PC-3 (cell line): ENCODE results near the gene EXOC7. TPM values are rescaled to one million over a fixed set of nuclear protein-coding genes. Genes with fewer than 3 reads are reported as not detected.

ENCODE experiments used
- ATAC-seq: fragments of 200-7000 bp; cut with Tn5 transposase; 2 replicates; pipeline ENCODE4 v1.9.1; 2020; ENCODE audit warnings: mild to moderate bottlenecking, moderate library complexity
- BruUV-seq: library from RNA; stranded (reverse); fragments of 400-500 nt; replicated peaks from 2 replicates; lab custom pipeline; 2021; lab: Mats Ljungman, UMichigan
- CTCF ChIA-PET: fragments of 300-600 bp; sonication (Branson Sonifier 250); formaldehyde crosslinking; loops from one replicate; lab custom pipeline; 2022; ENCODE audit warnings: antibody characterized with exemption; lab: Charles Lee
- POLR2A ChIA-PET: fragments of 300-600 bp; sonication (Branson Sonifier 250); formaldehyde crosslinking; loops from one replicate; lab custom pipeline; 2022; ENCODE audit warnings: antibody characterized with exemption; ENCODE audit not compliant: unreplicated experiment; lab: Charles Lee
- DNase-seq: peaks from one replicate; pipeline ENCODE4 v3.0.0-alpha.2; 2015
- H2AFZ ChIP-seq: fragments of 300-600 bp; sonication (generic); 2 replicates; pipeline ENCODE4 v1.6.0; 2016; ENCODE audit warnings: antibody characterized with exemption, low read length
- H3F3A ChIP-seq: fragments of 300-600 bp; sonication (generic); one replicate; pipeline ENCODE4 v1.6.0; 2017; ENCODE audit warnings: antibody characterized with exemption, low read length, control low read depth, mild to moderate bottlenecking; ENCODE audit not compliant: unreplicated experiment
- H3K27ac ChIP-seq: fragments of 300-600 bp; sonication (generic); 2 replicates; pipeline ENCODE4 v1.5.1; 2016; ENCODE audit warnings: mild to moderate bottlenecking, low read length
- H3K27me3 ChIP-seq: fragments of 300-600 bp; sonication (generic); 2 replicates; pipeline ENCODE4 v1.6.1; 2016; ENCODE audit warnings: low read length, mixed read lengths
- H3K36me3 ChIP-seq: fragments of 300-600 bp; sonication (generic); 2 replicates; pipeline ENCODE4 v1.6.1; 2016; ENCODE audit warnings: low read depth, mixed run types, low read length, mixed read lengths
- H3K4me1 ChIP-seq: fragments of 300-600 bp; sonication (generic); 2 replicates; pipeline ENCODE4 v1.5.1; 2016; ENCODE audit warnings: low read length; ENCODE audit not compliant: insufficient read depth
- H3K4me2 ChIP-seq: fragments of 300-600 bp; sonication (generic); 2 replicates; pipeline ENCODE4 v1.6.0; 2016; ENCODE audit warnings: low read length
- H3K4me3 ChIP-seq: fragments of 300-600 bp; sonication (generic); 2 replicates; pipeline ENCODE4 v1.5.1; 2016; ENCODE audit warnings: mild to moderate bottlenecking, low read length, mixed read lengths
- H3K79me2 ChIP-seq: fragments of 300-600 bp; sonication (generic); 2 replicates; pipeline ENCODE4 v1.6.1; 2017; ENCODE audit warnings: low read length, mixed read lengths
- H3K9ac ChIP-seq: fragments of 300-600 bp; sonication (generic); 2 replicates; pipeline ENCODE4 v1.6.0; 2016; ENCODE audit warnings: mild to moderate bottlenecking, low read length
- H3K9me2 ChIP-seq: fragments of 300-600 bp; sonication (generic); replicated peaks from 2 replicates; pipeline ENCODE4 v1.6.1; 2016; ENCODE audit warnings: mixed run types, low read length, mixed read lengths
- H3K9me3 ChIP-seq: fragments of 300-600 bp; sonication (generic); 2 replicates; pipeline ENCODE4 v1.6.1; 2016; ENCODE audit warnings: low read length, mixed read lengths
- H4K20me1 ChIP-seq: fragments of 300-600 bp; sonication (generic); 2 replicates; pipeline ENCODE4 v1.6.1; 2016; ENCODE audit warnings: low read length, mixed read lengths
- CTCF ChIP-seq: fragments of 300-600 bp; sonication (generic); conservative IDR thresholded peaks from 2 replicates; pipeline ENCODE4 v1.5.1; 2017; ENCODE audit warnings: antibody characterized with exemption, low read depth, mild to moderate bottlenecking, low read length
- EZH2 ChIP-seq: fragments of 300-600 bp; sonication (generic); IDR thresholded peaks from one replicate; pipeline ENCODE4 v1.6.1; 2017; ENCODE audit warnings: antibody characterized with exemption, mild to moderate bottlenecking, low read length; ENCODE audit not compliant: unreplicated experiment
- EZH2phosphoT487 ChIP-seq: fragments of 300-600 bp; sonication (generic); IDR thresholded peaks from 2 replicates; pipeline ENCODE4 v1.6.1; 2018; ENCODE audit warnings: mild to moderate bottlenecking, antibody characterized with exemption, low read length, borderline replicate concordance
- intact Hi-C: fragments of 100-400 bp; cut with micrococcal nuclease; formaldehyde crosslinking; loops from 2 replicates; pipeline ENCODE4 v1.9.0; 2023
- total RNA-seq: library from RNA; depleted of rRNA; stranded (reverse); fragments of >200 nt; gene quantifications from 2 replicates; pipeline ENCODE4 v1.2.3, GENCODE V29; 2014

The EXOC7 gene
- total RNA-seq, 1 experiment from 2014 or later, result 153 TPM

DNA sequence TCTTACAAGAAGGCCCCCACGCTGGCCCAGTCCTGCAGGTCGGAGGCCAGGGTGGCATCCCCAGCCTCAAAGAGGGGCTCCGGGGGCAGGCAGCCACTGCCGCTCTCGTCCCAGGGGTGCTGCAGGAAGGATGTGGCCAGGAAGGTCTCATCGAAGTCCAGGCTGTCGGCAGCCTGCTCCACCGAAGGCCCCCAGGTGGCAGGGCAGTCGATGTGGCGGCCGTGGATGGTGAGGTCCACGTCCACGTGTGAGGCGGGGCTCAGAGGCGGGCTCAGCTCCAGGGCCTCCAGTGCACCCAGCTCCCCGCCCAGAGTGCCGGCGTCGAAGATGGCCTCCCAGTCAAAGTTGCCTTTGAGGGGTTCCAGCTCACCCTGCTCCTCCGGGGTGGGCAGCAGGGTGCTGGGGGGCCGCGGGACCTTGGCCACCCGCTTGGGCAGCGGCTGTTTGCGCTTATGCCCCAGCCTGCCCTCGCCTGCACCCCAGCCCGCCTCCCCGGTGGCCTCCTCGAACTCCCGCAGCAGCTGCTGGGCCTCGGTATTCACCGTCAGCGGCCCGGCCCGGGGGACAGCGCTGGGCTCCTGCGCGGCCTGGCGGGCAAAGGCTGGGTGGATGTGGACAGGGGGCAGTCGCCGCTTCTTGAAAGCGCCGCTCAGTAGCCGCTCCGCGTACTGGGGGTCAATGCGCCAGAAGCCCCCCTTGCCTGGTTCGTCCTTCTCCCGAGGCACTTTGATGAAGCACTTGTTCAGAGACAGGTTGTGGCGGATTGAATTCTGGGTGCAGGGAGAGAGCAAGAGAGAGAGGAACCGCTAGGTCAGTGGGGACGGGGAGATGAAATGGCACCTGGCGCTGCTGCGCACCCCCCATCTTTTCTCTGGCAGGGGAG, 34.0 kb upstream of the EXOC7 start:
- H3K9me2 ChIP-seq, result no peaks in the 10 kb centered on the region
- H3F3A ChIP-seq, result no peaks in the 10 kb centered on the region
- no peak for TF ChIP-seq EZH2
- TF ChIP-seq CTCF, result no peak
- TF ChIP-seq EZH2phosphoT487, result no peak
- H3K9ac ChIP-seq, result no peak overlapping the region
- POLR2A ChIA-PET, result no interaction called here
- no peaks in the 10 kb centered on the region for H3K9me3 ChIP-seq
- intact Hi-C loops, result no loop called here
- no peak overlapping the region for H3K27ac ChIP-seq
- DNase-seq (no peak), ATAC-seq (no peak)
- H2AFZ ChIP-seq, result no peak overlapping the region
- no peak overlapping the region for H3K4me3 ChIP-seq
- H3K79me2 ChIP-seq, result no peaks in the 10 kb centered on the region
- no peaks in the 10 kb centered on the region for H3K27me3 ChIP-seq
- CTCF ChIA-PET, result no interaction called here
- no peak overlapping the region for H3K4me2 ChIP-seq
- H4K20me1 ChIP-seq, result no peaks in the 10 kb centered on the region
- no TSS peak for BruUV-seq
- H3K4me1 ChIP-seq, result peaks cover 16% of the 10 kb centered on the region
- no peaks in the 10 kb centered on the region for H3K36me3 ChIP-seq

GRCh38 chr17:76137001-76137350, 33.4 kb upstream of the EXOC7 start:
- Histone ChIP-seq H3K27ac (no peak overlapping the region), H4K20me1 (no peaks in the 10 kb centered on the region), H3K4me1 (peaks cover 21% of the 10 kb centered on the region), H2AFZ (no peak overlapping the region), H3K27me3 (no peaks in the 10 kb centered on the region), H3K9ac (no peak overlapping the region), H3F3A (no peaks in the 10 kb centered on the region), H3K4me2 (no peak overlapping the region), H3K4me3 (no peak overlapping the region), H3K79me2 (no peaks in the 10 kb centered on the region), H3K36me3 (no peaks in the 10 kb centered on the region), H3K9me3 (no peaks in the 10 kb centered on the region), H3K9me2 (no peaks in the 10 kb centered on the region)
- DNase-seq, result no peak
- BruUV-seq, result no TSS peak
- ATAC-seq, result no peak
- ChIA-PET CTCF (no interaction called here), POLR2A (no interaction called here)
- intact Hi-C loops, result no loop called here
- TF ChIP-seq EZH2 (no peak), CTCF (no peak), EZH2phosphoT487 (no peak)

- Histone ChIP-seq H3K9ac (no peak overlapping the region), H3K9me2 (no peaks in the 10 kb centered on the region), H3F3A (no peaks in the 10 kb centered on the region), H3K36me3 (no peaks in the 10 kb centered on the region), H4K20me1 (no peaks in the 10 kb centered on the region), H3K4me3 (no peak overlapping the region), H3K27ac (no peak overlapping the region), H2AFZ (no peak overlapping the region), H3K4me2 (no peak overlapping the region), H3K4me1 (peaks cover 17% of the 10 kb centered on the region), H3K27me3 (no peaks in the 10 kb centered on the region), H3K9me3 (no peaks in the 10 kb centered on the region), H3K79me2 (no peaks in the 10 kb centered on the region)
- no TSS peak for BruUV-seq
- ChIA-PET CTCF (interaction anchor here (1.0 kb wide), 1 partner anchor 322 kb away, joined by 5 read pairs; no protein-coding TSS in a partner anchor), POLR2A (no interaction called here)
- TF ChIP-seq EZH2phosphoT487 (no peak), CTCF (no peak), EZH2 (no peak)
- intact Hi-C loops, result no loop called here
- no peak for ATAC-seq
- DNase-seq, result no peak
Observed at GRCh38 chr17:76136276-76137000, 32.9 kb upstream of the EXOC7 start.
